IMR-90 (cell line): ENCODE results near the gene HRH3. TPM values are rescaled to one million over a fixed set of nuclear protein-coding genes. Genes with fewer than 3 reads are reported as not detected.

Source experiments
- ATAC-seq: fragments of 200-7000 bp; cut with Tn5 transposase; 2 replicates; pipeline ENCODE4 v1.9.1; 2020; ENCODE audit warnings: low read depth, mild to moderate bottlenecking, moderate library complexity
- BruUV-seq: library from RNA; stranded (reverse); fragments of 400-500 nt; replicated peaks from 2 replicates; lab custom pipeline; 2021; lab: Mats Ljungman, UMichigan
- CTCF ChIA-PET: fragments of 300-600 bp; formaldehyde crosslinking; extraction: SDS; loops from one replicate; lab custom pipeline; 2021; ENCODE audit warnings: antibody characterized with exemption; lab: Yijun Ruan, JAX
- POLR2A ChIA-PET: fragments of 300-600 bp; sonication (Branson Sonifier 250); formaldehyde crosslinking; loops from one replicate; lab custom pipeline; 2022; ENCODE audit warnings: antibody characterized with exemption; ENCODE audit not compliant: unreplicated experiment; lab: Charles Lee
- DNase-seq: peaks from one replicate; pipeline ENCODE4 v3.0.0; 2013
- H2AFZ ChIP-seq: replicated peaks from 2 replicates; pipeline ENCODE3; 2013; ENCODE audit warnings: low read length, mild to moderate bottlenecking; ENCODE audit not compliant: poor library complexity
- H2AK5ac ChIP-seq: 2 replicates; pipeline ENCODE4 v1.6.1; 2013; ENCODE audit warnings: low read depth, low read length, inconsistent platforms
- H2AK9ac ChIP-seq: replicated peaks from 2 replicates; pipeline ENCODE3; 2013; ENCODE audit warnings: mild to moderate bottlenecking, low read depth, low read length, moderate library complexity; ENCODE audit not compliant: poor library complexity
- H2BK120ac ChIP-seq: 2 replicates; pipeline ENCODE4 v1.6.1; 2013; ENCODE audit warnings: low read depth, low read length, inconsistent platforms
- H2BK15ac ChIP-seq: 3 replicates; pipeline ENCODE4 v1.6.1; 2013; ENCODE audit warnings: low read depth, low read length, inconsistent platforms
- H2BK20ac ChIP-seq: 2 replicates; pipeline ENCODE4 v1.6.1; 2013; ENCODE audit warnings: low read depth, mild to moderate bottlenecking, inconsistent platforms, low read length, moderate library complexity
- H2BK5ac ChIP-seq: 2 replicates; pipeline ENCODE4 v1.6.1; 2013; ENCODE audit warnings: mild to moderate bottlenecking, low read depth, low read length, inconsistent platforms; ENCODE audit not compliant: poor library complexity, severe bottlenecking
- H3K14ac ChIP-seq: replicated peaks from 2 replicates; pipeline ENCODE4 v1.6.1; 2013; ENCODE audit warnings: low read depth, low read length, inconsistent platforms
- H3K18ac ChIP-seq: 2 replicates; pipeline ENCODE4 v1.6.1; 2013; ENCODE audit warnings: low read depth, low read length, control low read depth
- H3K23ac ChIP-seq: 2 replicates; pipeline ENCODE4 v1.6.1; 2013; ENCODE audit warnings: low read depth, low read length, inconsistent platforms
- H3K27ac ChIP-seq: 2 replicates; pipeline ENCODE4 v1.5.1; 2013; ENCODE audit warnings: mild to moderate bottlenecking, control low read depth, low read length; ENCODE audit not compliant: insufficient read depth
- H3K27me3 ChIP-seq: 2 replicates; pipeline ENCODE4 v1.6.1; 2013; ENCODE audit warnings: low read length; ENCODE audit not compliant: control insufficient read depth, insufficient read depth
- H3K36me3 ChIP-seq: 2 replicates; pipeline ENCODE4 v1.6.1; 2013; ENCODE audit warnings: low read length, mixed read lengths; ENCODE audit not compliant: control insufficient read depth, insufficient read depth
- H3K4ac ChIP-seq: 2 replicates; pipeline ENCODE4 v1.6.1; 2013; ENCODE audit warnings: low read depth, low read length, inconsistent platforms
- H3K4me1 ChIP-seq: 2 replicates; pipeline ENCODE4 v1.6.1; 2013; ENCODE audit warnings: low read length, mixed read lengths; ENCODE audit not compliant: control insufficient read depth, insufficient read depth
- H3K4me2 ChIP-seq: 2 replicates; pipeline ENCODE4 v1.6.1; 2013; ENCODE audit warnings: low read depth, mild to moderate bottlenecking, control low read depth, low read length, moderate library complexity
- H3K4me3 ChIP-seq: 2 replicates; pipeline ENCODE4 v1.5.1; 2013; ENCODE audit warnings: low read depth, mild to moderate bottlenecking, control low read depth, low read length, moderate library complexity; ENCODE audit not compliant: insufficient read depth
- H3K56ac ChIP-seq: 2 replicates; pipeline ENCODE4 v1.6.1; 2013; ENCODE audit warnings: low read length, inconsistent platforms; ENCODE audit not compliant: insufficient read depth; ENCODE audit errors: extremely low read depth
- H3K79me1 ChIP-seq, 2 experiments: 2 replicates each; pipeline ENCODE4 v1.6.1; 2013; ENCODE audit warnings: low read length in 2 of 2, inconsistent platforms in 1 of 2, low read depth in 1 of 2
- H3K9ac ChIP-seq: 2 replicates; pipeline ENCODE4 v1.6.1; 2013; ENCODE audit warnings: low read depth, low read length, control low read depth
- H3K9me1 ChIP-seq: 2 replicates; pipeline ENCODE4 v1.6.1; 2013; ENCODE audit warnings: low read length, inconsistent platforms; ENCODE audit not compliant: insufficient read depth
- H3K9me3 ChIP-seq: 2 replicates; pipeline ENCODE4 v1.6.1; 2013; ENCODE audit warnings: low read length; ENCODE audit not compliant: control insufficient read depth, insufficient read depth
- H4K20me1 ChIP-seq: 2 replicates; pipeline ENCODE4 v1.6.1; 2013; ENCODE audit warnings: low read length, inconsistent platforms; ENCODE audit not compliant: insufficient read depth
- H4K5ac ChIP-seq: 2 replicates; pipeline ENCODE4 v1.6.1; 2013; ENCODE audit warnings: mild to moderate bottlenecking, low read depth, low read length, control low read depth
- H4K8ac ChIP-seq, 2 experiments: 2 replicates each; pipeline ENCODE4 v1.6.1; 2013; ENCODE audit warnings: low read depth in 2 of 2, low read length in 2 of 2, control low read depth in 1 of 2, inconsistent platforms in 1 of 2
- H4K91ac ChIP-seq: 2 replicates; pipeline ENCODE4 v1.6.1; 2013; ENCODE audit warnings: low read depth, low read length, inconsistent platforms; ENCODE audit not compliant: insufficient read depth
- BHLHE40 ChIP-seq: fragments of 150-350 bp; IDR thresholded peaks from 2 replicates; pipeline ENCODE4 v1.6.1; 2016; ENCODE audit warnings: mild to moderate bottlenecking, low read depth, low read length
- CHD1 ChIP-seq: IDR thresholded peaks from 2 replicates; pipeline ENCODE4 v1.6.1; 2012; ENCODE audit warnings: low read depth, low read length, improper control_type of control experiment
- FOS ChIP-seq: fragments of 150-350 bp; IDR thresholded peaks from 2 replicates; pipeline ENCODE4 v1.6.1; 2016; ENCODE audit warnings: low read depth, low read length
- MAFK ChIP-seq: IDR thresholded peaks from 2 replicates; pipeline ENCODE4 v1.6.1; 2012; ENCODE audit warnings: low read depth, low read length, improper control_type of control experiment
- MAZ ChIP-seq: IDR thresholded peaks from 2 replicates; pipeline ENCODE4 v1.6.1; 2012; ENCODE audit warnings: low read depth, mild to moderate bottlenecking, low read length, improper control_type of control experiment, moderate library complexity, borderline replicate concordance
- MXI1 ChIP-seq: IDR thresholded peaks from 2 replicates; pipeline ENCODE4 v1.6.1; 2012; ENCODE audit warnings: low read depth, mild to moderate bottlenecking, low read length, moderate library complexity, borderline replicate concordance
- NFE2L2 ChIP-seq: fragments of 150-350 bp; IDR thresholded peaks from 2 replicates; pipeline ENCODE4 v1.6.1; 2016; ENCODE audit warnings: low read depth, mild to moderate bottlenecking, low read length
- POLR2A ChIP-seq: IDR thresholded peaks from 2 replicates; pipeline ENCODE4 v1.6.1; 2012; ENCODE audit warnings: mild to moderate bottlenecking, low read depth, low read length
- RAD21 ChIP-seq: IDR thresholded peaks from 2 replicates; pipeline ENCODE4 v1.6.1; 2012; ENCODE audit warnings: low read length, improper control_type of control experiment
- RCOR1 ChIP-seq: IDR thresholded peaks from 2 replicates; pipeline ENCODE4 v1.6.1; 2012; ENCODE audit warnings: mild to moderate bottlenecking, low read length, improper control_type of control experiment; ENCODE audit not compliant: insufficient replicate concordance
- SMC3 ChIP-seq: fragments of 150-350 bp; IDR thresholded peaks from 2 replicates; pipeline ENCODE4 v1.6.1; 2016; ENCODE audit warnings: low read depth, mild to moderate bottlenecking, antibody characterized with exemption, low read length, moderate library complexity
- WGBS, 2 experiments: methylation state at CpG; one replicate each; pipeline versions ENCODE4 v1.1.5 to v1.1.7; 2013; ENCODE audit warnings: missing lambda C conversion rate in 2 of 2; ENCODE audit not compliant: insufficient read length in 1 of 2; ENCODE audit errors: extremely low coverage in 2 of 2; 5-methylcytosine and 5-hydroxymethylcytosine counted together
- dilution Hi-C: fragments of 300-500 bp; cut with HindIII; formaldehyde crosslinking; loops from one replicate; pipeline ENCODE4 v1.14.3; 2018; ENCODE audit warnings: low sequenced_read_pairs; ENCODE audit not compliant: unreplicated experiment
- in situ Hi-C: fragments of 300-500 bp; cut with MboI; formaldehyde crosslinking; loops from 3 replicates; pipeline ENCODE4 v1.14.3; 2019; ENCODE audit warnings: low sequenced_read_pairs, inconsistent platforms, mixed read lengths
- intact Hi-C: fragments of 100-400 bp; cut with micrococcal nuclease; formaldehyde crosslinking; loops from 2 replicates; pipeline ENCODE4 v1.10.0; 2022
- polyA plus RNA-seq, 3 experiments: library from polyadenylated mRNA; depleted of rRNA; stranded (reverse); fragments of >200 nt; gene quantifications; 2 replicates each; pipeline ENCODE4 v1.2.3, GENCODE V29; 2012; ENCODE audit warnings: low replicate concordance in 1 of 3
- total RNA-seq: library from RNA; depleted of rRNA; stranded (reverse); fragments of >200 nt; gene quantifications from 2 replicates; pipeline ENCODE4 v1.2.3, GENCODE V29; 2012
- TF ChIP-seq, protein P1 (sequence below): conservative IDR thresholded peaks from 2 replicates; pipeline ENCODE4 v1.5.1; 2012; ENCODE audit warnings: mild to moderate bottlenecking, low read depth, low read length, improper control_type of control experiment
- TF ChIP-seq, protein P2 (sequence below): fragments of 150-350 bp; IDR thresholded peaks from 2 replicates; pipeline ENCODE4 v1.6.1; 2017; ENCODE audit warnings: mild to moderate bottlenecking, antibody characterized with exemption, low read length, low read depth

The HRH3 gene
- total and polyA plus RNA-seq, 2 of the 4 experiments (the other 2 are of a cell fraction): not detected

GRCh38 chr20:62259294-62259565 lies 39.2 kb upstream of the HRH3 start:
- Histone ChIP-seq H4K20me1 (peaks cover 56% of the 10 kb centered on the region), H3K9ac (no peak overlapping the region), H2BK120ac (no peak overlapping the region), H3K79me1 (peaks cover 23 to 52% of the 10 kb centered on the region in 2 experiments), H3K4ac (no peak overlapping the region), H3K4me2 (no peak overlapping the region), H2BK20ac (no peak overlapping the region), H3K4me1 (peaks cover 8% of the 10 kb centered on the region; the same call in 1 of the 2 replicates), H2BK5ac (no peak overlapping the region), H3K18ac (no peak overlapping the region), H4K8ac (no peak overlapping the region), H3K23ac (no peak overlapping the region), H3K14ac (no peak overlapping the region), H3K36me3 (peaks cover 43% of the 10 kb centered on the region), H3K56ac (no peak overlapping the region), H4K91ac (no peak overlapping the region), H4K5ac (no peak overlapping the region), H3K27me3 (no peaks in the 10 kb centered on the region), H3K9me3 (no peaks in the 10 kb centered on the region), H3K9me1 (peaks cover 10% of the 10 kb centered on the region), H2BK15ac (no peak overlapping the region), H3K27ac (no peak overlapping the region), H2AK5ac (no peak overlapping the region), H2AK9ac (no peak overlapping the region), H3K4me3 (no peak overlapping the region), H2AFZ (no peak overlapping the region)
- no peak for DNase-seq
- ChIA-PET POLR2A (no interaction called here), CTCF (no interaction called here)
- in situ Hi-C loops: no loop called here
- TF ChIP-seq SMC3 (no peak), CHD1 (no peak), POLR2A (no peak), MAFK (no peak), MXI1 (no peak), NFE2L2 (no peak), RCOR1 (no peak), MAZ (no peak), FOS (no peak), RAD21 (no peak), BHLHE40 (no peak)
- TF ChIP-seq, protein P1, sequence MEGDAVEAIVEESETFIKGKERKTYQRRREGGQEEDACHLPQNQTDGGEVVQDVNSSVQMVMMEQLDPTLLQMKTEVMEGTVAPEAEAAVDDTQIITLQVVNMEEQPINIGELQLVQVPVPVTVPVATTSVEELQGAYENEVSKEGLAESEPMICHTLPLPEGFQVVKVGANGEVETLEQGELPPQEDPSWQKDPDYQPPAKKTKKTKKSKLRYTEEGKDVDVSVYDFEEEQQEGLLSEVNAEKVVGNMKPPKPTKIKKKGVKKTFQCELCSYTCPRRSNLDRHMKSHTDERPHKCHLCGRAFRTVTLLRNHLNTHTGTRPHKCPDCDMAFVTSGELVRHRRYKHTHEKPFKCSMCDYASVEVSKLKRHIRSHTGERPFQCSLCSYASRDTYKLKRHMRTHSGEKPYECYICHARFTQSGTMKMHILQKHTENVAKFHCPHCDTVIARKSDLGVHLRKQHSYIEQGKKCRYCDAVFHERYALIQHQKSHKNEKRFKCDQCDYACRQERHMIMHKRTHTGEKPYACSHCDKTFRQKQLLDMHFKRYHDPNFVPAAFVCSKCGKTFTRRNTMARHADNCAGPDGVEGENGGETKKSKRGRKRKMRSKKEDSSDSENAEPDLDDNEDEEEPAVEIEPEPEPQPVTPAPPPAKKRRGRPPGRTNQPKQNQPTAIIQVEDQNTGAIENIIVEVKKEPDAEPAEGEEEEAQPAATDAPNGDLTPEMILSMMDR: no peak
- TF ChIP-seq, protein P2, sequence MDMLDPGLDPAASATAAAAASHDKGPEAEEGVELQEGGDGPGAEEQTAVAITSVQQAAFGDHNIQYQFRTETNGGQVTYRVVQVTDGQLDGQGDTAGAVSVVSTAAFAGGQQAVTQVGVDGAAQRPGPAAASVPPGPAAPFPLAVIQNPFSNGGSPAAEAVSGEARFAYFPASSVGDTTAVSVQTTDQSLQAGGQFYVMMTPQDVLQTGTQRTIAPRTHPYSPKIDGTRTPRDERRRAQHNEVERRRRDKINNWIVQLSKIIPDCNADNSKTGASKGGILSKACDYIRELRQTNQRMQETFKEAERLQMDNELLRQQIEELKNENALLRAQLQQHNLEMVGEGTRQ: no peak
- intact Hi-C loops: loop anchor here (5.0 to 10.0 kb wide), 2 partner anchors 74 to 247 kb away; partner anchors contain the start of gene MTG2
- WGBS, 2 experiments: 95% methylated on average over 8 of the region's 8 CpGs; no CpG with 5 or more reads in 1 of the 2 experiments
- dilution Hi-C loops: no loop called here
- no peak for ATAC-seq
- no TSS peak for BruUV-seq
